Measurements from ENCODE around the gene ATG2A. TPM values are rescaled to one million over a fixed set of nuclear protein-coding genes. Genes with fewer than 3 reads are reported as not detected.

ATG2A gene
- total and polyA plus RNA-seq, 9 of the 15 experiments (the other 6 are each of a cell fraction or from before 2014, with no cell fraction given): 0.25 to 45.9 (median 5.2) TPM

GRCh38 chr11:64910451-64911093 lies 6.4 kb downstream of the ATG2A start:
- no peak for FAIRE-seq
- H3K4me3 ChIP-seq: no peak overlapping the region
- BruUV-seq (replicated peaks): no TSS peak
- peaks cover 5% of the 10 kb centered on the region for H3K9me1 ChIP-seq (ENCODE audit: control insufficient read depth, insufficient read depth, low read length)
- no peaks in the 10 kb centered on the region for H3K9me3 ChIP-seq (replicated peaks; ENCODE audit: control insufficient read depth, insufficient read depth, low read depth, low read length)
- in situ Hi-C loops (cut with MboI) (no loop called here), intact Hi-C loops (cut with micrococcal nuclease) (no loop called here)
- 90% methylated on average over 20 of the region's 27 CpGs for WGBS (ENCODE audit: insufficient coverage, low coverage, missing lambda C conversion rate)
- no peak overlapping the region for H3K27ac ChIP-seq (ENCODE audit: extremely low read depth, low read depth, low read length)
- peaks cover 82% of the 10 kb centered on the region; the same call in 2 of the 3 replicates for H3K36me3 ChIP-seq (ENCODE audit: control insufficient read depth, insufficient read depth, low read length)
- no peak for ATAC-seq
- H4K20me1 ChIP-seq (replicated peaks; ENCODE audit: control insufficient read depth, insufficient read depth, low read length): no peaks in the 10 kb centered on the region
- ChIA-PET POLR2A (interaction anchor here (0.6 kb wide), 1 partner anchor 44 kb away, joined by 5 read pairs; no protein-coding TSS in a partner anchor), CTCF (ENCODE audit: low intra/inter-chr PET ratio) (interaction anchor here (0.7 kb wide), 1 partner anchor 431 kb away, joined by 3 read pairs; no protein-coding TSS in a partner anchor)
- H3K9ac ChIP-seq (ENCODE audit: insufficient read depth in 1 of 2, low read depth in 2 of 2, low read length in 2 of 2): no peak overlapping the region
- no peak overlapping the region for H3K4me2 ChIP-seq (ENCODE audit: insufficient read depth, low read length)
- H3K27me3 ChIP-seq (ENCODE audit: control insufficient read depth in 2 of 2, insufficient read depth in 2 of 2, low read length in 2 of 2): no peaks in the 10 kb centered on the region
- H3K4me1 ChIP-seq (replicated peaks in 1 of 2; ENCODE audit: control insufficient read depth in 2 of 2, insufficient read depth in 2 of 2, low read length in 2 of 2): peaks cover 3 to 38% of the 10 kb centered on the region in 2 experiments; a peak in 4 of 5 replicates
- DNase-seq (ENCODE audit: extremely low read depth in 1 of 4, low spot score in 3 of 4): no peak
- peaks cover 8% of the 10 kb centered on the region for H3K79me2 ChIP-seq (ENCODE audit: control insufficient read depth, insufficient read depth, low read length)
- H2AFZ ChIP-seq (ENCODE audit: low read depth, low read length): no peak overlapping the region
- TF ChIP-seq POLR2G (IDR thresholded peaks at IDR 0.05; ENCODE audit: low read depth, low read length): peak; percentile 36
- no peak for TF ChIP-seq SMARCE1 (IDR thresholded peaks at IDR 0.05)
- no peak for TF ChIP-seq CHD1 (IDR thresholded peaks at IDR 0.05; ENCODE audit: low read length)

GRCh38 chr11:64909653-64910343 lies 7.2 kb downstream of the ATG2A start:
- H3K9me3 ChIP-seq (replicated peaks; ENCODE audit: control insufficient read depth, insufficient read depth, low read depth, low read length): no peaks in the 10 kb centered on the region
- H3K4me1 ChIP-seq (replicated peaks in 1 of 2; ENCODE audit: control insufficient read depth in 2 of 2, insufficient read depth in 2 of 2, low read length in 2 of 2): peaks cover 0 to 35% of the 10 kb centered on the region in 2 experiments; a peak in 2 of 5 replicates
- peaks cover 89% of the 10 kb centered on the region; the same call in 2 of the 3 replicates for H3K36me3 ChIP-seq (ENCODE audit: control insufficient read depth, insufficient read depth, low read length)
- CTCF ChIA-PET (ENCODE audit: low intra/inter-chr PET ratio): interaction anchor here (0.7 kb wide), 2 partner anchors 85 to 431 kb away, joined by 3 read pairs; no protein-coding TSS in a partner anchor
- POLR2A ChIA-PET: interaction anchor here (0.6 kb wide), 1 partner anchor 44 kb away, joined by 5 read pairs; no protein-coding TSS in a partner anchor
- H3K79me2 ChIP-seq (ENCODE audit: control insufficient read depth, insufficient read depth, low read length): no peaks in the 10 kb centered on the region; the same call in 2 of the 3 replicates
- FAIRE-seq (no peak), ATAC-seq (no peak), DNase-seq (ENCODE audit: extremely low read depth in 1 of 4, low spot score in 3 of 4) (no peak)
- TF ChIP-seq PYGO2 (tag; IDR thresholded peaks at IDR 0.05) (no peak), MED1 (CRISPR knock-in tag; IDR thresholded peaks at IDR 0.05; ENCODE audit: borderline replicate concordance) (no peak), SPI1 (IDR thresholded peaks at IDR 0.05; ENCODE audit: borderline replicate concordance, low read depth, low read length) (no peak), RBFOX2 (IDR thresholded peaks at IDR 0.05; ENCODE audit: low read depth, low read length) (peak; percentile 60; the same call in 1 of the 2 replicates), KAT8 (IDR thresholded peaks at IDR 0.05; ENCODE audit: low read depth) (no peak), JUN (IDR thresholded peaks at IDR 0.05; ENCODE audit: borderline replicate concordance, low read depth, low read length) (no peak), JUN (CRISPR knock-in tag; IDR thresholded peaks at IDR 0.05; ENCODE audit: borderline replicate concordance) (no peak), IRF2 (CRISPR knock-in tag; IDR thresholded peaks at IDR 0.05) (no peak)
- H3K9me1 ChIP-seq (ENCODE audit: control insufficient read depth, insufficient read depth, low read length): peaks cover 5% of the 10 kb centered on the region
- intact Hi-C loops (cut with micrococcal nuclease): no loop called here
- 91% methylated on average over 31 of the region's 39 CpGs for WGBS (ENCODE audit: insufficient coverage, low coverage, missing lambda C conversion rate)
- no peak overlapping the region for H3K4me3 ChIP-seq
- no peaks in the 10 kb centered on the region for H3K27me3 ChIP-seq (ENCODE audit: control insufficient read depth in 2 of 2, insufficient read depth in 2 of 2, low read length in 2 of 2)
- no peaks in the 10 kb centered on the region for H4K20me1 ChIP-seq (replicated peaks; ENCODE audit: control insufficient read depth, insufficient read depth, low read length)
- BruUV-seq (replicated peaks): no TSS peak
- no peak overlapping the region for H3K4me2 ChIP-seq (ENCODE audit: insufficient read depth, low read length)
- no peak overlapping the region for H2AFZ ChIP-seq (ENCODE audit: low read depth, low read length)
- no peak overlapping the region for H3K9ac ChIP-seq (ENCODE audit: insufficient read depth in 1 of 2, low read depth in 2 of 2, low read length in 2 of 2)
- no peak overlapping the region for H3K27ac ChIP-seq (ENCODE audit: extremely low read depth, low read depth, low read length)
- in situ Hi-C loops (cut with MboI): no loop called here

Measured in K562 (cell line).